IMR-90 (cell line): ENCODE measurements around the gene TMEM17. TPM values are rescaled to one million over a fixed set of nuclear protein-coding genes. Genes with fewer than 3 reads are reported as not detected.

Source experiments
- ATAC-seq: fragments of 200-7000 bp; cut with Tn5 transposase; 2 replicates; pipeline ENCODE4 v1.9.1; 2020; ENCODE audit warnings: low read depth, mild to moderate bottlenecking, moderate library complexity
- BruUV-seq: library from RNA; stranded (reverse); fragments of 400-500 nt; replicated peaks from 2 replicates; lab custom pipeline; 2021; lab: Mats Ljungman, UMichigan
- CTCF ChIA-PET: fragments of 300-600 bp; formaldehyde crosslinking; extraction: SDS; loops from one replicate; lab custom pipeline; 2021; ENCODE audit warnings: antibody characterized with exemption; lab: Yijun Ruan, JAX
- POLR2A ChIA-PET: fragments of 300-600 bp; sonication (Branson Sonifier 250); formaldehyde crosslinking; loops from one replicate; lab custom pipeline; 2022; ENCODE audit warnings: antibody characterized with exemption; ENCODE audit not compliant: unreplicated experiment; lab: Charles Lee
- DNase-seq: peaks from one replicate; pipeline ENCODE4 v3.0.0; 2013
- H2AFZ ChIP-seq: replicated peaks from 2 replicates; pipeline ENCODE3; 2013; ENCODE audit warnings: low read length, mild to moderate bottlenecking; ENCODE audit not compliant: poor library complexity
- H2AK5ac ChIP-seq: 2 replicates; pipeline ENCODE4 v1.6.1; 2013; ENCODE audit warnings: low read depth, low read length, inconsistent platforms
- H2AK9ac ChIP-seq: replicated peaks from 2 replicates; pipeline ENCODE3; 2013; ENCODE audit warnings: mild to moderate bottlenecking, low read depth, low read length, moderate library complexity; ENCODE audit not compliant: poor library complexity
- H2BK120ac ChIP-seq: 2 replicates; pipeline ENCODE4 v1.6.1; 2013; ENCODE audit warnings: low read depth, low read length, inconsistent platforms
- H2BK15ac ChIP-seq: 3 replicates; pipeline ENCODE4 v1.6.1; 2013; ENCODE audit warnings: low read depth, low read length, inconsistent platforms
- H2BK20ac ChIP-seq: 2 replicates; pipeline ENCODE4 v1.6.1; 2013; ENCODE audit warnings: low read depth, mild to moderate bottlenecking, inconsistent platforms, low read length, moderate library complexity
- H2BK5ac ChIP-seq: 2 replicates; pipeline ENCODE4 v1.6.1; 2013; ENCODE audit warnings: mild to moderate bottlenecking, low read depth, low read length, inconsistent platforms; ENCODE audit not compliant: poor library complexity, severe bottlenecking
- H3K14ac ChIP-seq: replicated peaks from 2 replicates; pipeline ENCODE4 v1.6.1; 2013; ENCODE audit warnings: low read depth, low read length, inconsistent platforms
- H3K18ac ChIP-seq: 2 replicates; pipeline ENCODE4 v1.6.1; 2013; ENCODE audit warnings: low read depth, low read length, control low read depth
- H3K23ac ChIP-seq: 2 replicates; pipeline ENCODE4 v1.6.1; 2013; ENCODE audit warnings: low read depth, low read length, inconsistent platforms
- H3K27ac ChIP-seq: 2 replicates; pipeline ENCODE4 v1.5.1; 2013; ENCODE audit warnings: mild to moderate bottlenecking, control low read depth, low read length; ENCODE audit not compliant: insufficient read depth
- H3K27me3 ChIP-seq: 2 replicates; pipeline ENCODE4 v1.6.1; 2013; ENCODE audit warnings: low read length; ENCODE audit not compliant: control insufficient read depth, insufficient read depth
- H3K36me3 ChIP-seq: 2 replicates; pipeline ENCODE4 v1.6.1; 2013; ENCODE audit warnings: low read length, mixed read lengths; ENCODE audit not compliant: control insufficient read depth, insufficient read depth
- H3K4ac ChIP-seq: 2 replicates; pipeline ENCODE4 v1.6.1; 2013; ENCODE audit warnings: low read depth, low read length, inconsistent platforms
- H3K4me1 ChIP-seq: 2 replicates; pipeline ENCODE4 v1.6.1; 2013; ENCODE audit warnings: low read length, mixed read lengths; ENCODE audit not compliant: control insufficient read depth, insufficient read depth
- H3K4me2 ChIP-seq: 2 replicates; pipeline ENCODE4 v1.6.1; 2013; ENCODE audit warnings: low read depth, mild to moderate bottlenecking, control low read depth, low read length, moderate library complexity
- H3K4me3 ChIP-seq: 2 replicates; pipeline ENCODE4 v1.5.1; 2013; ENCODE audit warnings: low read depth, mild to moderate bottlenecking, control low read depth, low read length, moderate library complexity; ENCODE audit not compliant: insufficient read depth
- H3K56ac ChIP-seq: 2 replicates; pipeline ENCODE4 v1.6.1; 2013; ENCODE audit warnings: low read length, inconsistent platforms; ENCODE audit not compliant: insufficient read depth; ENCODE audit errors: extremely low read depth
- H3K79me1 ChIP-seq, 2 experiments: 2 replicates each; pipeline ENCODE4 v1.6.1; 2013; ENCODE audit warnings: low read length in 2 of 2, inconsistent platforms in 1 of 2, low read depth in 1 of 2
- H3K9ac ChIP-seq: 2 replicates; pipeline ENCODE4 v1.6.1; 2013; ENCODE audit warnings: low read depth, low read length, control low read depth
- H3K9me1 ChIP-seq: 2 replicates; pipeline ENCODE4 v1.6.1; 2013; ENCODE audit warnings: low read length, inconsistent platforms; ENCODE audit not compliant: insufficient read depth
- H3K9me3 ChIP-seq: 2 replicates; pipeline ENCODE4 v1.6.1; 2013; ENCODE audit warnings: low read length; ENCODE audit not compliant: control insufficient read depth, insufficient read depth
- H4K20me1 ChIP-seq: 2 replicates; pipeline ENCODE4 v1.6.1; 2013; ENCODE audit warnings: low read length, inconsistent platforms; ENCODE audit not compliant: insufficient read depth
- H4K5ac ChIP-seq: 2 replicates; pipeline ENCODE4 v1.6.1; 2013; ENCODE audit warnings: mild to moderate bottlenecking, low read depth, low read length, control low read depth
- H4K8ac ChIP-seq, 2 experiments: 2 replicates each; pipeline ENCODE4 v1.6.1; 2013; ENCODE audit warnings: low read depth in 2 of 2, low read length in 2 of 2, control low read depth in 1 of 2, inconsistent platforms in 1 of 2
- H4K91ac ChIP-seq: 2 replicates; pipeline ENCODE4 v1.6.1; 2013; ENCODE audit warnings: low read depth, low read length, inconsistent platforms; ENCODE audit not compliant: insufficient read depth
- BHLHE40 ChIP-seq: fragments of 150-350 bp; IDR thresholded peaks from 2 replicates; pipeline ENCODE4 v1.6.1; 2016; ENCODE audit warnings: mild to moderate bottlenecking, low read depth, low read length
- MAFK ChIP-seq: IDR thresholded peaks from 2 replicates; pipeline ENCODE4 v1.6.1; 2012; ENCODE audit warnings: low read depth, low read length, improper control_type of control experiment
- MAZ ChIP-seq: IDR thresholded peaks from 2 replicates; pipeline ENCODE4 v1.6.1; 2012; ENCODE audit warnings: low read depth, mild to moderate bottlenecking, low read length, improper control_type of control experiment, moderate library complexity, borderline replicate concordance
- MXI1 ChIP-seq: IDR thresholded peaks from 2 replicates; pipeline ENCODE4 v1.6.1; 2012; ENCODE audit warnings: low read depth, mild to moderate bottlenecking, low read length, moderate library complexity, borderline replicate concordance
- NFE2L2 ChIP-seq: fragments of 150-350 bp; IDR thresholded peaks from 2 replicates; pipeline ENCODE4 v1.6.1; 2016; ENCODE audit warnings: low read depth, mild to moderate bottlenecking, low read length
- POLR2A ChIP-seq: IDR thresholded peaks from 2 replicates; pipeline ENCODE4 v1.6.1; 2012; ENCODE audit warnings: mild to moderate bottlenecking, low read depth, low read length
- RCOR1 ChIP-seq: IDR thresholded peaks from 2 replicates; pipeline ENCODE4 v1.6.1; 2012; ENCODE audit warnings: mild to moderate bottlenecking, low read length, improper control_type of control experiment; ENCODE audit not compliant: insufficient replicate concordance
- RFX5 ChIP-seq: IDR thresholded peaks from 2 replicates; pipeline ENCODE4 v1.8.0; 2012; ENCODE audit warnings: low read depth, mild to moderate bottlenecking, low read length, moderate library complexity
- SMC3 ChIP-seq: fragments of 150-350 bp; IDR thresholded peaks from 2 replicates; pipeline ENCODE4 v1.6.1; 2016; ENCODE audit warnings: low read depth, mild to moderate bottlenecking, antibody characterized with exemption, low read length, moderate library complexity
- WGBS, 2 experiments: methylation state at CpG; one replicate each; pipeline versions ENCODE4 v1.1.5 to v1.1.7; 2013; ENCODE audit warnings: missing lambda C conversion rate in 2 of 2; ENCODE audit not compliant: insufficient read length in 1 of 2; ENCODE audit errors: extremely low coverage in 2 of 2; 5-methylcytosine and 5-hydroxymethylcytosine counted together
- dilution Hi-C: fragments of 300-500 bp; cut with HindIII; formaldehyde crosslinking; loops from one replicate; pipeline ENCODE4 v1.14.3; 2018; ENCODE audit warnings: low sequenced_read_pairs; ENCODE audit not compliant: unreplicated experiment
- in situ Hi-C: fragments of 300-500 bp; cut with MboI; formaldehyde crosslinking; loops from 3 replicates; pipeline ENCODE4 v1.14.3; 2019; ENCODE audit warnings: low sequenced_read_pairs, inconsistent platforms, mixed read lengths
- intact Hi-C: fragments of 100-400 bp; cut with micrococcal nuclease; formaldehyde crosslinking; loops from 2 replicates; pipeline ENCODE4 v1.10.0; 2022
- polyA plus RNA-seq, 3 experiments: library from polyadenylated mRNA; depleted of rRNA; stranded (reverse); fragments of >200 nt; gene quantifications; 2 replicates each; pipeline ENCODE4 v1.2.3, GENCODE V29; 2012; ENCODE audit warnings: low replicate concordance in 1 of 3
- total RNA-seq: library from RNA; depleted of rRNA; stranded (reverse); fragments of >200 nt; gene quantifications from 2 replicates; pipeline ENCODE4 v1.2.3, GENCODE V29; 2012
- TF ChIP-seq, protein P1 (sequence below): conservative IDR thresholded peaks from 2 replicates; pipeline ENCODE4 v1.5.1; 2012; ENCODE audit warnings: mild to moderate bottlenecking, low read depth, low read length, improper control_type of control experiment

TMEM17 gene
- total and polyA plus RNA-seq, 2 of the 4 experiments (the other 2 are of a cell fraction), result 1.3 to 1.8 TPM

DNA sequence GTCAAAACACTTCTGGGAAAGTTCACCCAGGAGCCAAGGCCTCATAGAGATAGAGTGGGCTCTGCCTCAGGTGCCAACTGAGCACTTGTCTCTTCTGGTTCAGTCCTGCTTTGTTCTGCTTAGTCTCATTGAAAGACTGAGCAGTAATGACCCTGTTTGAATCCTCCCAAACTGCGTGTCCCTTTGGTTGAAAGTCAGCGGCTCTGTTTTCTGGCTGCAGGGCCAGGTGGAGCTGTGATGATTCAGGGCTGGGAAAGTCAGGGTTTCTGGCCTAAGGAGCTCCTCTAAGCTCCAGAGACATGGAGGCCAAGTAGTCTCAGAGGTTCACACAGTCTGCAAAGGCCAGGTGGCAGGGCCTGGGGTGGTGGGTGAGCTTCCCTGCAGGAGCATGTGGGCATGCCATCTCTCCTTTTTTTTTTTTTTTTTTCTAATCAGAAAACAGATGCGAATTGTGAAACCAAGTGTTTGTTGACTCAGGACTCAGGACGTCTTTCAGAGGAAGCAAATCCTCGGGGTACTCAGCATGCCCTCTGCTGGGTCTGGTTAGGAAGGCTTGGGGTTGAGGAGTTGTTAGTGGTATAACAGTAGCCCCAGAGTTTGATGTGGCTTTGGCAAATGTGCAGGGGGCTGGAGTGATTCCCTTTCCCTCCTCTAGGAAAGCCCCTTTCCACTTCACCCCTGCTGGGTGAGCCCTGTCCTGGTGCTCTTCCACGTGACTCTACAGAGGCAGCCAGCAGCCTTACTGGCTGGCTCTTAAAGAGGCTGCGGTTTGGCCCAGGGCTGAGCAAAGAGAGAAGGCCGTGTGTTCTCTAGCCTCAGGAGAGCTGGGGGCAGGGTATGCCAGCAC, 38.3 kb downstream of the TMEM17 start:
- no peaks in the 10 kb centered on the region for H3K9me3 ChIP-seq
- H3K9me1 ChIP-seq, result no peaks in the 10 kb centered on the region
- no peak overlapping the region for H3K9ac ChIP-seq
- no peak overlapping the region for H2AFZ ChIP-seq
- H3K56ac ChIP-seq, result no peak overlapping the region
- no peak overlapping the region for H2BK120ac ChIP-seq
- no peak overlapping the region for H2AK5ac ChIP-seq
- dilution Hi-C loops, result no loop called here
- no peak overlapping the region for H3K23ac ChIP-seq
- ChIA-PET CTCF (interaction anchor here (0.5 to 0.7 kb wide), 4 partner anchors 146 to 765 kb away, joined by 3 to 8 read pairs (median 4); no protein-coding TSS in a partner anchor), POLR2A (interaction anchor here (0.6 kb wide), 1 partner anchor 294 kb away, joined by 7 read pairs; no protein-coding TSS in a partner anchor)
- no peak overlapping the region for H4K8ac ChIP-seq
- no peak overlapping the region for H3K4me2 ChIP-seq
- in situ Hi-C loops, result loop anchor here (25.0 kb wide), 2 partner anchors 570 to 1020 kb away; no protein-coding TSS in a partner anchor
- H4K20me1 ChIP-seq, result no peaks in the 10 kb centered on the region
- peaks cover 2% of the 10 kb centered on the region; the same call in 1 of the 2 replicates for H3K4me1 ChIP-seq
- H2BK20ac ChIP-seq, result no peak overlapping the region
- no peak for TF ChIP-seq SMC3
- TF ChIP-seq MXI1, result no peak
- TF ChIP-seq, protein P1, sequence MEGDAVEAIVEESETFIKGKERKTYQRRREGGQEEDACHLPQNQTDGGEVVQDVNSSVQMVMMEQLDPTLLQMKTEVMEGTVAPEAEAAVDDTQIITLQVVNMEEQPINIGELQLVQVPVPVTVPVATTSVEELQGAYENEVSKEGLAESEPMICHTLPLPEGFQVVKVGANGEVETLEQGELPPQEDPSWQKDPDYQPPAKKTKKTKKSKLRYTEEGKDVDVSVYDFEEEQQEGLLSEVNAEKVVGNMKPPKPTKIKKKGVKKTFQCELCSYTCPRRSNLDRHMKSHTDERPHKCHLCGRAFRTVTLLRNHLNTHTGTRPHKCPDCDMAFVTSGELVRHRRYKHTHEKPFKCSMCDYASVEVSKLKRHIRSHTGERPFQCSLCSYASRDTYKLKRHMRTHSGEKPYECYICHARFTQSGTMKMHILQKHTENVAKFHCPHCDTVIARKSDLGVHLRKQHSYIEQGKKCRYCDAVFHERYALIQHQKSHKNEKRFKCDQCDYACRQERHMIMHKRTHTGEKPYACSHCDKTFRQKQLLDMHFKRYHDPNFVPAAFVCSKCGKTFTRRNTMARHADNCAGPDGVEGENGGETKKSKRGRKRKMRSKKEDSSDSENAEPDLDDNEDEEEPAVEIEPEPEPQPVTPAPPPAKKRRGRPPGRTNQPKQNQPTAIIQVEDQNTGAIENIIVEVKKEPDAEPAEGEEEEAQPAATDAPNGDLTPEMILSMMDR, result no peak
- no peak for TF ChIP-seq MAZ
- no peak for TF ChIP-seq MAFK
- TF ChIP-seq RFX5, result no peak
- no peak for TF ChIP-seq POLR2A
- TF ChIP-seq RCOR1, result no peak
- no peak for TF ChIP-seq NFE2L2
- no peak for TF ChIP-seq BHLHE40
- H3K4me3 ChIP-seq, result no peak overlapping the region
- H2BK15ac ChIP-seq, result no peak overlapping the region
- no peaks in the 10 kb centered on the region for H3K36me3 ChIP-seq
- no peak overlapping the region for H3K4ac ChIP-seq
- no TSS peak for BruUV-seq
- no peak overlapping the region for H3K14ac ChIP-seq
- H2BK5ac ChIP-seq, result no peak overlapping the region
- DNase-seq (no peak), ATAC-seq (no peak; the same call in 1 of the 2 replicates)
- H2AK9ac ChIP-seq, result no peak overlapping the region
- H3K79me1 ChIP-seq, result no peaks in the 10 kb centered on the region
- intact Hi-C loops, result no loop called here
- 75% methylated on average over 5 of the region's 8 CpGs; no CpG with 5 or more reads in 1 of the 2 experiments for WGBS, 2 experiments
- no peak overlapping the region for H4K91ac ChIP-seq
- no peaks in the 10 kb centered on the region for H3K27me3 ChIP-seq
- no peak overlapping the region for H3K18ac ChIP-seq
- no peak overlapping the region for H3K27ac ChIP-seq
- H4K5ac ChIP-seq, result no peak overlapping the region
